ENCODE data around the gene C1orf167. TPM values are rescaled to one million over a fixed set of nuclear protein-coding genes. Genes with fewer than 3 reads are reported as not detected.

Gene C1orf167
- total and polyA plus RNA-seq, 2 of the 13 experiments (the other 11 are each of a cell fraction or from before 2014, with no cell fraction given) = not detected

GRCh38 chr1:11800391-11800755, 38.4 kb downstream of the C1orf167 start:
- Histone ChIP-seq H3K4me2 (ENCODE audit: low read depth, low read length) (no peak overlapping the region), H3K27me3 (ENCODE audit: control insufficient read depth in 1 of 2, insufficient read depth in 2 of 2, low read length in 2 of 2) (no peaks in the 10 kb centered on the region), H3K9ac (ENCODE audit: insufficient read depth, low read depth, low read length) (no peak overlapping the region), H2AFZ (ENCODE audit: low read length) (no peak overlapping the region), H3K27ac (ENCODE audit: extremely low read length, insufficient read depth, low read length) (no peak overlapping the region), H3K79me2 (ENCODE audit: insufficient read depth, low read length) (peaks cover 6% of the 10 kb centered on the region), H3K4me1 (ENCODE audit: insufficient read depth, low read length) (peaks cover 30% of the 10 kb centered on the region), H3K36me3 (replicated peaks in 1 of 2; ENCODE audit: control insufficient read depth in 1 of 2, insufficient read depth in 2 of 2, low read length in 2 of 2) (peaks cover 3 to 17% of the 10 kb centered on the region in 2 experiments; a peak in 1 of 5 replicates), H3K4me3 (replicated peaks in 1 of 3; ENCODE audit: insufficient read depth in 1 of 3, low read depth in 2 of 3, low read length in 3 of 3) (no peak overlapping the region), H3K9me3 (ENCODE audit: low read length) (no peaks in the 10 kb centered on the region), H4K20me1 (ENCODE audit: insufficient read depth, low read length) (no peaks in the 10 kb centered on the region)
- ATAC-seq = no peak
- no peak for FAIRE-seq
- in situ Hi-C loops (cut with HindIII; ENCODE audit: extremely low pct_ligation_motif_present, low pct_unique_long_range_greater_than_20kb) (no loop called here), intact Hi-C loops (cut with micrococcal nuclease; ENCODE audit: unreplicated experiment) (loop anchor here (5.0 kb wide), 1 partner anchor 148 kb away; the partner anchor contains the start of genes FBXO2 and FBXO44)
- 96% methylated on average over 8 of the region's 8 CpGs for WGBS (ENCODE audit: low lambda C conversion rate)
- ChIA-PET POLR2A (no interaction called here), CTCF (ENCODE audit: low intra/inter-chr PET ratio, low total read pairs) (no interaction called here)
- no peak for TF ChIP-seq ZNF34 (CRISPR knock-in tag; IDR thresholded peaks at IDR 0.05; ENCODE audit: borderline replicate concordance)
- TF ChIP-seq ATF7-NPFF (CRISPR knock-in tag; IDR thresholded peaks at IDR 0.05; ENCODE audit: low read depth) = no peak
- no peak for TF ChIP-seq SUZ12 (IDR thresholded peaks at IDR 0.05; ENCODE audit: low read depth, low read length)
- no peak for TF ChIP-seq CERS6 (CRISPR knock-in tag; IDR thresholded peaks at IDR 0.05)
- TF ChIP-seq SMAD3 (CRISPR knock-in tag; IDR thresholded peaks at IDR 0.05) = no peak
- TF ChIP-seq KDM5A (IDR thresholded peaks at IDR 0.05; ENCODE audit: borderline replicate concordance, low read length) = no peak
- no TSS peak for BruUV-seq (replicated peaks)
- DNase-seq (ENCODE audit: low spot score) = no peak

DNA sequence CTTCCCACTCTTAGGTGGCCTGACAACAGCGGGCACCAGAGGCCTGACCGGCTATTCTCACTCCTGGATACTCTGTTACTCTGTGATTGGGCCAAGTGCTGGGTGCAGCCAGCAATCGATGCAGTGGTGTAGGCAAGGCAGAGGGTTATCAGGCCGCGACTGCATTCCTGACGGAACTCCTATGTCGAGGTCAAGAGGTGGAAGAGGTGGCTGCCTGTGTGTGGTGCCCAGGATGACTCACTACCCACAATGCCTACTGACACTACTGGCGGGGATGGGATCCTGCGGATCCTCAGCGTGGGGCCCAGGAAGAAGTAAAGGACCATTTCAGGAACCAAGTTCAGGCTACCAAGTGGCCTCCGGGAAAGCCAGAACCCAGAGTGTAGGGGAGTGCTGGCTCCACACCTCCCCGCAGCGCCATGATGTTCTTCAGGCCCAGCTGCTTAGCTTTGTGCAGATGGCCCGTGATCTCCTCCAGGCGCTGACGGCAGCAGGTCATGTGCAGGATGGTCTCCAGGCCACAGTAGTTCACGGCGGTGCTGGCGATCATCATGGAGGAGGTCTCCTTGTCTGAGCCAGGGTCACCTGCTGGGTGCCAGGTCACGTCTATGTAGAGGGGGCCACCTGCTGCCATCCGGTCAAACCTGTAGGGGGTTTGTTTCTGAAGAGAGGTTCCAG, 38.9 kb downstream of the C1orf167 start:
- ATAC-seq (no peak), DNase-seq (ENCODE audit: low spot score) (no peak), FAIRE-seq (no peak)
- Histone ChIP-seq H3K4me1 (ENCODE audit: insufficient read depth, low read length) (peaks cover 30% of the 10 kb centered on the region), H3K27ac (ENCODE audit: extremely low read length, insufficient read depth, low read length) (no peak overlapping the region), H3K79me2 (ENCODE audit: insufficient read depth, low read length) (peaks cover 6% of the 10 kb centered on the region), H3K9me3 (ENCODE audit: low read length) (no peaks in the 10 kb centered on the region), H3K27me3 (ENCODE audit: control insufficient read depth in 1 of 2, insufficient read depth in 2 of 2, low read length in 2 of 2) (no peaks in the 10 kb centered on the region), H2AFZ (ENCODE audit: low read length) (no peak overlapping the region), H3K9ac (ENCODE audit: insufficient read depth, low read depth, low read length) (no peak overlapping the region), H4K20me1 (ENCODE audit: insufficient read depth, low read length) (no peaks in the 10 kb centered on the region), H3K4me3 (replicated peaks in 1 of 3; ENCODE audit: insufficient read depth in 1 of 3, low read depth in 2 of 3, low read length in 3 of 3) (no peak overlapping the region), H3K36me3 (replicated peaks in 1 of 2; ENCODE audit: control insufficient read depth in 1 of 2, insufficient read depth in 2 of 2, low read length in 2 of 2) (peaks cover 3 to 12% of the 10 kb centered on the region in 2 experiments; a peak in 1 of 5 replicates), H3K4me2 (ENCODE audit: low read depth, low read length) (no peak overlapping the region)
- WGBS (ENCODE audit: low lambda C conversion rate) = 90% methylated on average over 9 of the region's 21 CpGs
- TF ChIP-seq ZNF775 (CRISPR knock-in tag; IDR thresholded peaks at IDR 0.05; ENCODE audit: borderline replicate concordance) (no peak), HNRNPUL1 (IDR thresholded peaks at IDR 0.05; ENCODE audit: low read depth, low read length) (no peak)
- TF ChIP-seq, protein P1, sequence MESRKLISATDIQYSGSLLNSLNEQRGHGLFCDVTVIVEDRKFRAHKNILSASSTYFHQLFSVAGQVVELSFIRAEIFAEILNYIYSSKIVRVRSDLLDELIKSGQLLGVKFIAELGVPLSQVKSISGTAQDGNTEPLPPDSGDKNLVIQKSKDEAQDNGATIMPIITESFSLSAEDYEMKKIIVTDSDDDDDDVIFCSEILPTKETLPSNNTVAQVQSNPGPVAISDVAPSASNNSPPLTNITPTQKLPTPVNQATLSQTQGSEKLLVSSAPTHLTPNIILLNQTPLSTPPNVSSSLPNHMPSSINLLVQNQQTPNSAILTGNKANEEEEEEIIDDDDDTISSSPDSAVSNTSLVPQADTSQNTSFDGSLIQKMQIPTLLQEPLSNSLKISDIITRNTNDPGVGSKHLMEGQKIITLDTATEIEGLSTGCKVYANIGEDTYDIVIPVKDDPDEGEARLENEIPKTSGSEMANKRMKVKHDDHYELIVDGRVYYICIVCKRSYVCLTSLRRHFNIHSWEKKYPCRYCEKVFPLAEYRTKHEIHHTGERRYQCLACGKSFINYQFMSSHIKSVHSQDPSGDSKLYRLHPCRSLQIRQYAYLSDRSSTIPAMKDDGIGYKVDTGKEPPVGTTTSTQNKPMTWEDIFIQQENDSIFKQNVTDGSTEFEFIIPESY (CRISPR knock-in tag; IDR thresholded peaks at IDR 0.05) = peak; percentile 53
- no TSS peak for BruUV-seq (replicated peaks)
- ChIA-PET CTCF (ENCODE audit: low intra/inter-chr PET ratio, low total read pairs) (no interaction called here), POLR2A (no interaction called here)
- intact Hi-C loops (cut with micrococcal nuclease; ENCODE audit: unreplicated experiment) = loop anchor here (5.0 kb wide), 1 partner anchor 149 kb away; the partner anchor contains the start of genes FBXO2 and FBXO44
- in situ Hi-C loops (cut with HindIII; ENCODE audit: extremely low pct_ligation_motif_present, low pct_unique_long_range_greater_than_20kb) = no loop called here

Measured in HepG2 (cell line).